GM20431 (cell line): ENCODE measurements around the gene DCUN1D3.
"Not testable (repeated sequence)": the region's sequence is repeated elsewhere in the genome, so short reads cannot be mapped to it uniquely, and the experiment has no call there.

Experiments used
- in situ Hi-C: fragments of 300-500 bp; cut with MseI, MboI; formaldehyde crosslinking; loops from one replicate; pipeline ENCODE4 v1.15.0; 2020; ENCODE audit warnings: low sequenced_read_pairs; ENCODE audit not compliant: unreplicated experiment

Gene DCUN1D3, protein sequence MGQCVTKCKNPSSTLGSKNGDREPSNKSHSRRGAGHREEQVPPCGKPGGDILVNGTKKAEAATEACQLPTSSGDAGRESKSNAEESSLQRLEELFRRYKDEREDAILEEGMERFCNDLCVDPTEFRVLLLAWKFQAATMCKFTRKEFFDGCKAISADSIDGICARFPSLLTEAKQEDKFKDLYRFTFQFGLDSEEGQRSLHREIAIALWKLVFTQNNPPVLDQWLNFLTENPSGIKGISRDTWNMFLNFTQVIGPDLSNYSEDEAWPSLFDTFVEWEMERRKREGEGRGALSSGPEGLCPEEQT

DNA sequence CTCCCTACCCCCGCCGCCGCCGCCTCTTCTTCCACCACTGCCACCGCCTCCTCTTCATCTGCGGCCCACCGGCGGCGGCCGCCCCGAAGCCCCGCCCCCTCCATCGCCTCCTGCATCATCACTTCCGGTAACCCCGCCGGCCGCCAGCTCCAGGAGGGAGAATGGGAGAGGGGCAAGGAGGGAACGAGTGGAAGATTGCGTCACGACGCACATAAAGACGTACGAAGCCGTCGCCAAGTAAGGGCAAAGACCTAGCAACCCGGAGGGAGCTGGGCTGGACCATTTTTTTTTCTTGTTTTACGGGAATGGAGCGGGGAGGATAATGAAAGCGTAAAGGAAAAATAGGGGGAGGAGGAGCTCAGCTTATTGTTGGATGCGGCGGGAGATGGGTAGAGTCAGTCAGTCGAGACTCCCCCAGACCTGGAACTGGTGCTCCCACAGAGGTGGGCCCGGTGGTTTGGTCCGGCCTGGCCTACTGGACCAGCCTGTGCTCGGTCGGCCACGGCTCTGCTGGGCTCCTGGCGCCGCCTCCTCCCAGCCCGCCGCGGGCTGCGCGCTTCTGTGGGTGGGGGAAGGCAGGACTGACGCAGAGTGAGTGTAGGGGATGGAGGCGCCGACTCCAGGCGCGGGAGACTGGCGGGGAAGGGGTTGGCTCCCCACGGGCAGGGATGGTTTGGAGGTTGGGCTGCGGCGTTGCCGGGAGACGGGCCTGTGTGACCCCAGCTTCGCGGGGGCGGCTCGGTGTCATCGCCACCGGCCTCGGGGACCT, at the start of gene DCUN1D3, which contains the start of gene LYRM1:
DCUN1D3 (minus strand) TSS at position 60 of the 769 bp plus-strand sequence. CDS start 37,820 bp downstream, outside the sequence.
LYRM1 (plus strand) TSS at position 473 of the 769 bp plus-strand sequence. CDS start 14,785 bp downstream, outside the sequence.
- in situ Hi-C loops, result no loop called here

DNA sequence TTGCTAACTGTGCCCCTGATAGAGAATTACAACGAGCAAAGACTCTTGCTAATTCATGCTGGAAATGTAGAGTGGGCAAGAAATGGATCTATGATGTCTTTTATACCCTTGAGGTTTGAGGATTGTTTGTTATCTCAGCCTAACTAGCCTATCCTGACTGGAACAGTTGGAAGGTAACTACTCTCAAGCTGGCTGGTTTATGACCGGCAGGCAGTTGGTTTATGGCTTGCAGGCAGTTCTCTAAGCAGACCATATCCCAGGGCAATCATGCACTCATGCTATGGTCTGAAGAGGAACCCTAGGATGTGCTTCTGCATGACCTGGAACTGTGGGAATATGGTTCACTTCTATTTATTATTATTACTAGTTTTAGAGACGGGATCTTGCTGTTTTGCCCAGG, 49.5 kb upstream of the DCUN1D3 start:
- in situ Hi-C loops, result no loop called here

DNA sequence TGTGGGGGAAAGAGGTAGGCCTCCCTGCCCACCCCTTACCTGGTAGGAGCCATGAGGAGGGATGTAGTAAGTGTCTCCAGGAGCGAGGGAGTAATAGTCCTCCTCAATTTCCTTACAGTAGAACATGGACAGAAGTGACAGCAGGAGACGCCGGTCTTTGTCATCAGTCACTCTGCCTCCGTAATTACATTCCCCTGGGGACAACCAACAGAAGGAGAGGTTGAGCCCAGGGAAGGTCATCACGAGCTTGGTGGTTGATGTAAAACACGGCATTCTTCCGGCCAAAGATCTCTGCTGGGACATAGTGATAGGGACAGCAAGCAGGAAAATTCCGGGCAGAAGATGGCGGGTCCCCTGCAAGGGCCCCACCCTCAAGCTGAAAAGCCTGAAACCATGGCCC, 48.3 kb upstream of the DCUN1D3 start:
- in situ Hi-C loops, result no loop called here

DNA sequence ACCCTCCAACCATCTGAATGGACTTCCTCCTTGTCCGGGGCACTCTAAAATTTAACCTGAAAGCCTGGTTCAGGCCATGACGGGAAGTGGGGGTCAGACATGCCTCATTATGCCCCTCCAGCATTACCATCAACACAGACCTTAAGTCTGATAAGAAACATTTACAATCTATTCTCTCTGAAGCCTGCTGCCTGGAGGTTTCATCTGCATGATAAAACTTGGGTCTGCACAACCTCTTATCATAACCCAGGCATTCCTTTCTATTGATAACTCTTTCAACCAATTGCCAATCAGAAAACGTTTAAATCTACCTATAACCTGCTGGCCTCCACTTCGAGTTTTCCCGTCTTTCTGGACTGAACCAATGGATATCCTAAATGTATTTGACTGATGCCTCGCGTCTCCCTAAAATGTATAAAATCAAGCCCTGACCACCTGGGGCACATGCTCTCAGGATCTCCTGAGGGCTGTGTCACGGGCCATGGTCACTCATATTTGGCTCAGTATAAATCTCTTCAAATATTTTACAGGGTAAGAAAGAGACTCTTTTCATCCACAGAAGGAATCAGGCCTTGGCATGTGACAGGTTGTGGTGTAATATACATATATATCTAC, 46.0 kb upstream of the DCUN1D3 start:
- in situ Hi-C loops, result no loop called here

DNA sequence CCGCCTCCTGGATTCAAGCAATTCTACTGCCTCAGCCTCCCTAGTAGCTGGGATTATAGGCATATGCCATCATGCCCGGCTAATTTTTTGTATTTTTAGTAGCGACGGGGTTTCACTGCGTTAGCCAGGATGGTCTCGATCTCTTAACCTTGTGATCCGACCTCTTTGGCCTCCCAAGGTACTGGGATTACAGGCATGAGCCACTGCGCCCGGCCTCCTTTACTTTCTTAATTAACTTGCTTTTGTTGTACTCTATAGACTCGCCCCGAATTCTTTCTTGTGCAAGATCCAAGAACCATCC, 45.4 kb upstream of the DCUN1D3 start:
- in situ Hi-C loops, result not testable (repeated sequence)

DNA sequence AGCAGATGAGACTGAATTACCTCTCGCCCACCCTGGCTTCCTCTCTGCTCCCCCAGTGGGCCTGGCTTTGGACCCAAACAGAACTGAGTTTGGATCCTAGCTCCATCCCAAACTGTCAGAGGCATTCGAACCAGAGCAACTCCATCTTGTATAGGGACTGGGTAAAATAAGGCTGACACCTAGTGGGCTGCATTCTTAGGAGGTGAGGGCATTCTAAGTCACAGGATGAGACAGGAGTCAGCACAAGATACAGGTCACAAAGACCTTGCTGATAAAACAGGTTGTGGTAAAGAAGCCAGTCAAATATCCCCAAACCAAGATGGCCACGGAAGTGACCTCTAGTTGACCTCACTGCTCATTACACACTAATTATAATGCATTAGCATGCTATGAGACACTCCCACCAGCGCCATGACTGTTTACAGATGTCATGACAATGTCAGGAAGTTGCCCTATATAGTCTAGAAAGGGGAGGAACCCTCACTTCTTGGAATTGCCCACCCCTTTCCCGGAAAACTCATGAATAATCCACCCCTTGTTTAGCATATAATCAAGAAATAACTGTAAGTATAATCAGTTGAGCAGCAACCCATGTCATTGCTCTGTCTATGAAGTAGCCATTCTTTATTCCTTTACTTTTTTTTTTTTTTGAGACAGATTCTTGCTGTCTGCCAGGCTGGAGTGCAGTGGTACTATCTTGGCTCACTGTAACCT, 44.9 kb upstream of the DCUN1D3 start:
- in situ Hi-C loops, result no loop called here

DNA sequence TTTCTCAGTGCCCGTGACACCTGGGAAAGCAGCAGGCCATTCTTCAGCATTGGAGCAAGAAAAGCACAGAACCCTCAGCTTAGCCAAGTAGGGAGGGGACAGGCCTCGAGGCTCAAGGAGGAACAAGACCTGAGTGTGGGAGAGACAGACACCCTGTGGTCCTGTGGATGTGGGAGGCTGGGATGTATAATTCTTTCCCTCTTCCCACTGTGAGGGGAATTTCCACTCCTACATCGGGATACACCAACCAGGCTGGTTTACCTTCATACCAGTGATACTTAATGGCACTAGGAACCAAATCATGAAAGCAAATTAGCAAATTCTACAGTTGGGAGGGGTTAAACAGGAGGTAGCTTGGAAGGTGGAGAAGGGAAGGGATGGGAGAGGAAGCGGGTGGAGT, 42.1 kb upstream of the DCUN1D3 start:
- in situ Hi-C loops, result no loop called here

DNA sequence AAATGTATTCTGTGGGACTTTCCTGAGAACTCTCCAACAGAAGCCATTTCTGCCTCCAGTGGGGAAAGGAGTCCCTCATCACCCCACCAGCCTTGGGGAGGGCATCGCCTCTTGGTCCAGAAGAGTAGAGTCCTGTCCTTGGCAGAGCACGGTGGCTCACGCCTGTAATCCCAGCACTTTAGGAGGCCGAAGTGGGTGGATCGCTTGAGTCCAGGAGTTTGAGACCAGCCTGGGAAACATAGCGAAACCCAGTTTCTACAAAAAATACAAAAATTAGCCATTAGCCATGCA, 41.4 kb upstream of the DCUN1D3 start:
- in situ Hi-C loops, result no loop called here

DNA sequence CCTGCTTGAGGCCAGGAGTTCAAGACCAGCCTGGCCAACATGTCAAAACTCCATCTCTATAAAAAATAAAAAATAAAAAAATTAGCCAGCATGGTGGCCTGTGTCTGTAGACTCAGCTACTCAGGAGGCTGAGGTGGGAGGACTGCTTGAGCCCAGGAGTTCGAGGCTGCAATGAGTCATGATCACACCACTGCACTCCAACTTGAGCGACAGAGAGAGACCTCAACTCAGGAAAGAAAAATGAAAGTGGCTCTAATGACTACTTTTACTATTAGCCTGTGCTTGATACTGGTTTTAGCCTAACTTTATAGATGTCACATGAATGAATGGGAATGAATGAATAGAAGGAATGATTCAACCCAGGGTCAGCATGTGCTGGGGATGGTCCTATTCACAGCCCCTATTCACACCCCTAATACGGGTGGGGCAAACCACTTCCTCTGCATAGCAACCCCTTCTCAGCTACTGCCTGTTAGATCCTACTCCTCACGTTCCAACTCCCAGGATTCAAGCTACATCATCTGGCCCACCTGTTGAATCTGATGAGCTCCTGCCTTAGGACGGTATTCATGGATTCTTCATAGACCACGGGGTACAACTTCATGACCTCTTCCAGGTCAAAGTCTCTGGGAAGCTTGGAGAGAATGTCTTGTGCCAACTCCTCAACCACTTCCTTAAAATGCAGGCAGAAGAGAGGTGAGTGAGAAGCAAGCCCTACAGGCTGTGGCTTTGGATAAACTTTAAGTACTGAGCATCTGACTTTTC, 40.9 kb upstream of the DCUN1D3 start:
- in situ Hi-C loops, result no loop called here

DNA sequence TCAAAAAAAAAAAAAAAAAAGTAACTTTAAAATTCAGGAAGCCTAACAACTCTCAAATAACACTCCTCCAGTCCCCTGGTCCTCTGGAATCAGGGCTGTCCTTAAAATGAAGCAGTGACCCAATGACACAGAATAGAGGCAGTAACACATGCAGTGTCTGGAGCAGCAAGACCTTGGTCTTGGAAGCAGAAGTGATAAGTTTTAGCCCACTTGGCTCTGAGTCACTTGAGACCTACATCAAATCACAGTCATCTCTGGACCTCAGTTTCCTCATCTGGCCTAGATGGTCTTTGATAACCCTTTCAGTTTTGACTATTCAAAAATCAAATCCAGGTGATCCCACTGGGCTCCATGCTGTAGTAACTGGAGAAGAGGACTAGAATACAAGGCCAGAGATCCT, 39.5 kb upstream of the DCUN1D3 start:
- in situ Hi-C loops, result no loop called here

DNA sequence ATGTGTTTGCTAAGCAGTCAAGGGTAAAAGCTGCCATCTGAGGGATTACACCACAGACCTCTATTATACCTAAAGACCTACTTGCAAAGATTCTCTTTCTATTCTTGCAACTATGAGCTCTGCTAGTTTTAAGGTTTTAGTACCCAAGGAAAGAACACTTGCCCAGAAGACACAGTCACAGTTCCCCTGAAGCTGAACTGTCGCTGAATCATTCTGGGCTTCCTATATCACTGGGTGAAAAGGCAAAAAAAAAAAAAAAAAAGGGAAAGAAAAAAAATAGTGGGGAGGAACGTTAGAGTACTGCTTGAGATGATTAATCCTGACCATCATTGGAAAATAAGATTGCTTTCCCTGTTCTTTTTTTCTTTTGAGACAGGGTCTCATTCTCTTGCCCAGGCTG, 38.3 kb upstream of the DCUN1D3 start:
- in situ Hi-C loops, result no loop called here

DNA sequence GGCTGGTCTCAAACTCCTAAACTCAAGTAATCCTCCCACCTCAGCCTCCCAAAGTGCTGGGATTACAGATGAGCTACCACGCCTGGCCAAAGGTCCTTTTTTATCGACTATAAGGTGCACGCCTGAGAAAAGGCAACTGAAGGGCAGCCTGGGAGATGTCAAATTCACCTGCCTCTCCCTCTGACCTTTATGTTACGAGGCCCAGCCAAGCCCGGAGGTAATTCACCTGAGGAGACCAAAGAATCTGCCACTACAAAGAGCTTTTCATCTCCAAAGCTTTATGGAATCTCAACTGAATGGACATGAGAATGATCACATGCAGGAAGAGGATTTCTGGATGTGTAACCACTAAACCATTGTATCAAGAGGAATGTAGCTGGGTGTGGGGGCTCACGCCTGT, 37.6 kb upstream of the DCUN1D3 start:
- in situ Hi-C loops, result no loop called here

DNA sequence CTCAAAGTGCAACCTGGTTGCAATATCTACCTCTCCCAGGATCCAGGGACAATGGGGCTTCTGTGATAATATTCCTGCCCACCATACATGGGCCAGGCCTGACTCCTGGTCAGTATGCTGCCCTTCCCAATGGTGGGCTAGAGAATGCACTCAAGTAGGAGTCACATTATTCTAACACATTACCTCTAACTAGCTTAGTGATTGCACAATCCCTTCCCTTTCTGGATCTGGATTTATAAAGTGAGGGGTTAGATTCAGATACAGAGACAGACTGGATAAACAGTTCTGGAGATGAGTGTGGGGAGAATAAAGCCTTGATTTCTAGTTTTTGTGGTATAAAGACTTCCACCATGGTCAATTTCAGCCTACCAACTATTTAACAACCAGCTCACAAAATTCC, 33.4 kb upstream of the DCUN1D3 start:
- in situ Hi-C loops, result no loop called here

DNA sequence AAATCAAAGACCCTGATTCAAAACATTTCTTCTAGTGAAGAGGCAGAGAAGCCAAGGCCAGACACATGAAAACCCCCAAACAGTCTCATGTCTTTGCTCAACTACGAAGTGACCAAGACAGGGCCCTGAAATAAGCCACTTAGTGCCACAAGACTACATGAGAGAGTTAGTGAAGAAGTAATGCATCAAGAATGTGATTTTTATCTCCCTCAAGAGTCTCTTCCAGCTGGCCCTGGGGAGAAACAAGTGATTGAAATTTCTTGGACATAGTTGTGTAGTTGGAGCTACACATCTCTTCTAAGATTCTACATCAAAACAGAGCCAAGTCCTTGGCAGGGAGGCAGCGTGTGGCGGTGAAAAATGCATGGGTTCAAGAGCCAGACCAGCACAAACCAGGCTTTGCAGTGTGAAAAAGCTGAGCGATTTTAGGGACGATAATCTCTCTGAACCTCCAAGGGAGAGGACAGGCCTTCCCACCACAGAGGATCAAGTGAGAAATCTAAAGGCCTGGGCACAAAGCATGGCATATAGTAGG, 31.0 kb upstream of the DCUN1D3 start:
- in situ Hi-C loops, result no loop called here

DNA sequence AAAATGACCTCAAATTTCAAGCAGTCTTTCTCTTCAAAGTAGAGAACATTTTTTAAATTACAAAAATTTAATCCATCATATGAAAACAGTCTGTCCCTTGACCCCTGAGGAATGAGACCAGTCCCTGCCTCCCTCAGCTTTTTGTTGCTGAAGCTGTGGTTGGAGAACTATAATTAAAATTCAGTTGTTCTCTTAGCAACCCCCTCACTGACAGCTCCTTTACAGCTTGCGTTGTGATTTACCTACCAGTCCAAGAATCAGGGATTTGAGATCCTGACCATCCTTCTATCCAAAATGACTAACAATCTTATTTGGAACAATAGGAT, 30.2 kb upstream of the DCUN1D3 start:
- in situ Hi-C loops, result no loop called here

DNA sequence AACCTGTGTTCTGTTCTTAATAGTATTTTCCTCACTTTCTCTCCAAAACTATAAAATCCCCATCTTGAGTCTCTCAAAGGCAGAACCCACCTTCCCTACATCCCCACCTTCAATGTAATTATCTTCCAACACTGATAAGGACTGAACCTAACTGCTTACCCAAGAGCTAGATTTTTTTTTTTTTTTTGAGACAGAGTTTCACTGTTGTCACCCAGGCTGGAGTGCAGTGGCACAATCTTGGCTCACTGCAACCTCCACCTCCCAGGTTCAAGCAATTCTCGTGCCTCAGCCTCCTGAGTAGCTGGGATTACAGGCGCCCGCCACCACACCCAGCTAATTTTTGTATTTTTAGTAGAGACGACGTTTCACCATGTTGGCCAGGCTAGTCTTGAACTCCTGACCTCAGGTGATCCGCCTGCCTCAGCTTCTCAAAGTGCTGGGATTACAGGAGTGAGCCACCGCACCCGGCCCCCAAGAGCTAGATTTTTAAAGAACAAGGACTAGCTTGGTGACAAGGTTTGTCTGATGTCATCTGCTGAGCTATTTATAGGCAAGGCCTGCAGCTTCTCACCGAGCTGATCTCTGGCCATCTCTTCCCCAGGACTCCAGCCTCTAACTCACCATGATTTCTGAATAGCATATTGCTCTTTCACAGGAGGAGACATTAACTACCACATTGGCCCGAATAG, 29.7 kb upstream of the DCUN1D3 start:
- in situ Hi-C loops, result not testable (repeated sequence)

DNA sequence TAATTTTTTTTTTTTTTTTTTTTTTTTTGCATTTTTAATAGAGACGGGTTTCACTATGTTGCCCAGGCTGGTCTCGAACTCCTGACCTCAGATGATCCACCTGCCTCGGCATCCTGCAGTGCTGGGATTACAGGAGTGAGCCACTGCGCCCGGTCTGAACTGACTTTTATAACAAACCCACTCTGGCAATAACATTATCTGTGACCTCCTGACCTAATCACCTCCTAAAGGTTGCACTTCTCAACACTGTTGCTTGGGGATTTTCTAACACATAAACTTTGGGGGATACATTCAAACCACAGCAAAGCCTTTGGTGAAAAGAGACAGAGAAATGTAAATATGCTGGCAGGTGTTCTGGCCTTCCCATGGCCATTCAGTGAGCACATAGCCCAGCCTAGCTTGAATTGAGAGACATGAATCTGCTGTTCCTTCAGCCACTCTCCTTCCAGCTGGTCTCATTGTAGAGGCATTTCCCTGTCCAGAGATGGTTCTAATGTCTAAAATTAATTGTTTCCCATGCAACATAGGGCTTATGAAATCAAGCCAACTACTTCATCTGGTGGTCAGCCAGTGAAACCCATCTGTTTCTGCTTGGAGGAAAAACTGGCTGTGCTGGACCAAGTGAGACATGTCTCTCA, 28.7 kb upstream of the DCUN1D3 start:
- in situ Hi-C loops, result no loop called here

DNA sequence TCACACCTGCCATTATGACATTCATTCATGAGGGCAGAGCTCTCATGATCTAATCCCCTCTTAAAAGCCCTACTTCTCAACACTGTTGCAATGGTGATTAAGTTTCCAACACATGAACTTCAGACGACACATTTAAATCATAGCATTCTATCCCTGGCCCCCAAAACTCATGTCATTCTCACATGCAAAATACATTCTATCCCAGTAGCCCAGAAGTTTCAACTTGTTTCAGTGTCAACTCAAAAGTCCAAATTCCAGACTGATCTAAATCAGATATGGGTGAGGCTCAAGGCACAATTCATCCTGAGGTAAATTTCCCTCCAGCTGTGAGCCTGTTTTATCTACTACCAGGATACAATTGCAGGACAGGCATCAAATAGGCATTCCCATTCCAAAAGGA, 25.6 kb upstream of the DCUN1D3 start:
- in situ Hi-C loops, result no loop called here

DNA sequence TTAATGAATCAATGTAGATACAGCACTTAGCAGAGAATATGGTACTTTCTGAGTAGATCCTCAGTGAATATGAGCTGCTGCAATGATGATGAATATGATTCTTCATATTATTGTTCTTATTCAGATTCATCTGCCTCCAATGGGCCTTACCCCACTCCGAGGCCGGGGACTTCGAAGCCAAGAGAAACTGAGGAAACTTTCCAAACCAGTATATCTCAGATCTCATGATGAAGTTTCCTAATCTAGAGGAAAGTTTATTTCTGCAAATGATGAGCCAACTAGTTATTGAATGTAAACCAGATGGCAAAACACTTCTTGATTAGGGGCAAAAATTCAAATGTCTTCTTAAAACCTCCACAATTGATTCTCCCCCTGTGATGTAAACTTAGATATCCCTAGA, 23.7 kb upstream of the DCUN1D3 start:
- in situ Hi-C loops, result no loop called here
